GM12878 (cell line): ENCODE measurements around the gene MCOLN1. TPM values are rescaled to one million over a fixed set of nuclear protein-coding genes. Genes with fewer than 3 reads are reported as not detected.

Experiments used
- ATAC-seq: fragments of 200-7000 bp; cut with Tn5 transposase; 3 replicates; pipeline ENCODE4 v1.9.1; 2020; ENCODE audit warnings: mild to moderate bottlenecking, moderate library complexity
- BruUV-seq: library from RNA; stranded (reverse); fragments of 400-500 nt; replicated peaks from 2 replicates; lab custom pipeline; 2021; lab: Mats Ljungman, UMichigan
- CTCF ChIA-PET: fragments of 300-600 bp; sonication (Branson Sonifier 250); formaldehyde crosslinking; extraction: SDS; loops from one replicate; lab custom pipeline; 2021; ENCODE audit warnings: inconsistent platforms; lab: Yijun Ruan, JAX
- POLR2A ChIA-PET: fragments of 350-600 bp; formaldehyde crosslinking; extraction: SDS; loops from one replicate; lab custom pipeline; 2021; ENCODE audit warnings: inconsistent platforms; lab: Charles Lee
- RAD21 ChIA-PET: fragments of 300-600 bp; sonication (Branson Sonifier 250); formaldehyde crosslinking; loops from one replicate; lab custom pipeline; 2023; ENCODE audit warnings: antibody characterized with exemption; ENCODE audit not compliant: unreplicated experiment; lab: Charles Lee
- SMC1A ChIA-PET: fragments of 300-600 bp; sonication (Branson Sonifier 250); formaldehyde crosslinking; loops from one replicate; lab custom pipeline; 2023; ENCODE audit not compliant: unreplicated experiment, uncharacterized antibody; lab: Charles Lee
- DNase-seq: peaks from one replicate; pipeline ENCODE4 v3.0.0-alpha.2; 2011; ENCODE audit warnings: low read depth, low spot score
- FAIRE-seq: peaks from 3 replicates; lab custom pipeline; 2011; peaks lifted over from hg19 to GRCh38; lab: Jason Lieb, UNC
- H2AFZ ChIP-seq: 2 replicates; pipeline ENCODE4 v1.6.0; 2011; ENCODE audit warnings: low read depth, low read length, control low read depth; ENCODE audit not compliant: control insufficient read depth
- H3K27ac ChIP-seq: 2 replicates; pipeline ENCODE4 v1.5.1; 2011; ENCODE audit warnings: control low read depth; ENCODE audit not compliant: control insufficient read depth, insufficient read depth
- H3K27me3 ChIP-seq, 2 experiments: replicated peaks in 1 of 2; 2 replicates each; pipeline versions ENCODE4 v1.6.0 to v1.6.1; 2011; ENCODE audit warnings: low read length in 1 of 2; ENCODE audit not compliant: control insufficient read depth in 2 of 2, insufficient read depth in 2 of 2
- H3K36me3 ChIP-seq, 2 experiments: 2 replicates each; pipeline ENCODE4 v1.5.1; 2011; ENCODE audit warnings: low read length in 1 of 2; ENCODE audit not compliant: control insufficient read depth in 2 of 2, insufficient read depth in 2 of 2
- H3K4me1 ChIP-seq: 2 replicates; pipeline ENCODE4 v1.6.1; 2011; ENCODE audit warnings: mild to moderate bottlenecking, low read length, moderate library complexity, mixed read lengths; ENCODE audit not compliant: control insufficient read depth, insufficient read depth
- H3K4me2 ChIP-seq: 2 replicates; pipeline ENCODE4 v1.6.0; 2011; ENCODE audit warnings: control low read depth; ENCODE audit not compliant: control insufficient read depth, insufficient read depth
- H3K4me3 ChIP-seq: fragments of 200-600 bp; sonication (generic); 2 replicates; pipeline ENCODE4 v1.5.1; 2016
- H3K79me2 ChIP-seq: 2 replicates; pipeline ENCODE4 v1.6.0; 2011; ENCODE audit warnings: low read length; ENCODE audit not compliant: control insufficient read depth, insufficient read depth
- H3K9ac ChIP-seq: 2 replicates; pipeline ENCODE4 v1.8.0; 2011; ENCODE audit warnings: low read length, control low read depth, mixed read lengths; ENCODE audit not compliant: control insufficient read depth, insufficient read depth
- H3K9me3 ChIP-seq: replicated peaks from 3 replicates; pipeline ENCODE4 v1.5.1; 2011; ENCODE audit warnings: mild to moderate bottlenecking, low read length; ENCODE audit not compliant: control insufficient read depth, insufficient read depth
- H4K20me1 ChIP-seq: 2 replicates; pipeline ENCODE4 v1.6.0; 2011; ENCODE audit not compliant: control insufficient read depth, insufficient read depth
- ATF7 ChIP-seq: fragments of 450-650 bp; IDR thresholded peaks from 2 replicates; pipeline ENCODE4 v1.6.1; 2016; ENCODE audit warnings: low read depth, mild to moderate bottlenecking
- CBX3 ChIP-seq: fragments of 200-600 bp; sonication (generic); IDR thresholded peaks from 2 replicates; pipeline ENCODE4 v1.6.1; 2016; ENCODE audit warnings: low read depth, borderline replicate concordance
- CHD4 ChIP-seq: fragments of 200-600 bp; sonication (generic); IDR thresholded peaks from 2 replicates; pipeline ENCODE4 v1.6.1; 2016; ENCODE audit warnings: mild to moderate bottlenecking
- E4F1 ChIP-seq: fragments of 450-650 bp; IDR thresholded peaks from 2 replicates; pipeline ENCODE4 v1.6.1; 2018; ENCODE audit warnings: borderline replicate concordance, mild to moderate bottlenecking; ENCODE audit not compliant: partially characterized antibody
- ETV6 ChIP-seq, 2 experiments: fragments of 450-650 bp in 1 of 2; IDR thresholded peaks in 1 of 2; conservative IDR thresholded peaks in 1 of 2; 2 replicates each; pipeline ENCODE4 v1.6.1; 2014; ENCODE audit warnings: antibody characterized with exemption in 1 of 2, borderline replicate concordance in 1 of 2, low read depth in 1 of 2, mild to moderate bottlenecking in 1 of 2, moderate library complexity in 1 of 2
- EZH2 ChIP-seq: IDR thresholded peaks from 2 replicates; pipeline ENCODE4 v1.6.1; 2012; ENCODE audit warnings: low read depth, mild to moderate bottlenecking, control low read depth, inconsistent platforms, low read length, borderline replicate concordance; ENCODE audit not compliant: control insufficient read depth
- GABPA ChIP-seq: IDR thresholded peaks from 2 replicates; pipeline ENCODE4 v1.6.1; 2014; ENCODE audit warnings: antibody characterized with exemption, low read depth, mild to moderate bottlenecking, inconsistent platforms
- MTA3 ChIP-seq: IDR thresholded peaks from 2 replicates; pipeline ENCODE4 v1.6.1; 2012; ENCODE audit warnings: low read length, inconsistent platforms, borderline replicate concordance
- NR2C1 ChIP-seq: fragments of 450-650 bp; IDR thresholded peaks from 2 replicates; pipeline ENCODE4 v1.6.1; 2017; ENCODE audit warnings: antibody characterized with exemption, mild to moderate bottlenecking, moderate library complexity
- POLR2AphosphoS5 ChIP-seq: IDR thresholded peaks from 2 replicates; pipeline ENCODE4 v1.6.1; 2011; ENCODE audit warnings: mild to moderate bottlenecking, low read length, inconsistent platforms
- RCOR1 ChIP-seq: conservative IDR thresholded peaks from 2 replicates; pipeline ENCODE4 v1.6.1; 2012; ENCODE audit warnings: low read depth, low read length, improper control_type of control experiment
- TBL1XR1 ChIP-seq: IDR thresholded peaks from 2 replicates; pipeline ENCODE4 v1.6.1; 2012; ENCODE audit warnings: low read depth, low read length, improper control_type of control experiment
- WRNIP1 ChIP-seq: IDR thresholded peaks from 2 replicates; pipeline ENCODE4 v1.6.1; 2011; ENCODE audit warnings: low read depth, low read length, improper control_type of control experiment, borderline replicate concordance
- ZNF217 ChIP-seq: fragments of 450-650 bp; IDR thresholded peaks from 2 replicates; pipeline ENCODE4 v1.6.1; 2017; ENCODE audit warnings: antibody characterized with exemption, mild to moderate bottlenecking
- ZSCAN29 ChIP-seq: fragments of 450-650 bp; IDR thresholded peaks from 2 replicates; pipeline ENCODE4 v1.6.1; 2017; ENCODE audit warnings: mild to moderate bottlenecking, moderate library complexity
- WGBS: methylation state at CpG from one replicate; pipeline ENCODE4 v1.1.6; 2016; ENCODE audit warnings: low lambda C conversion rate; ENCODE audit not compliant: insufficient replicate concordance, insufficient coverage; ENCODE audit errors: missing lambda C conversion rate; 5-methylcytosine and 5-hydroxymethylcytosine counted together
- in situ Hi-C: fragments of 300-500 bp; cut with MboI; formaldehyde crosslinking; loops from 9 replicates; pipeline ENCODE4 v1.14.3; 2018; ENCODE audit warnings: mixed read lengths
- intact Hi-C: fragments of 100-400 bp; cut with micrococcal nuclease; formaldehyde crosslinking; loops from one replicate; pipeline ENCODE4 v1.14.2; 2022; ENCODE audit not compliant: unreplicated experiment
- polyA plus RNA-seq, 11 experiments: library from polyadenylated mRNA; depleted of rRNA in 4 of 11; unstranded in 6 of 11; stranded (reverse) in 5 of 11; fragments of >200 nt; fragmentation: Nextera tagmentation in 4 of 11; fragmentation: Illumina TruSeq in 1 of 11; extraction: Ambion mirVana in 4 of 11; extraction: Trizol in 1 of 11; gene quantifications; 1 replicate in 1 of 11; 2 replicates in 10 of 11; pipeline versions ENCODE4 v1.2.1 to v1.2.3, GENCODE V29; 2011 to 2016; ENCODE audit warnings: inconsistent platforms in 2 of 11, missing spikeins in 2 of 11, low read depth in 1 of 11
- total RNA-seq, 4 experiments: library from RNA; depleted of rRNA in 3 of 4; stranded (reverse); fragments of >200 nt in 3 of 4; fragmentation: Illumina TruSeq in 1 of 4; extraction: Trizol in 1 of 4; gene quantifications; 2 replicates each; pipeline versions ENCODE4 v1.2.1 to v1.2.3, GENCODE V29; 2013 to 2021
- TF ChIP-seq, protein P1 (sequence below): fragments of 450-650 bp; IDR thresholded peaks from 2 replicates; pipeline ENCODE4 v1.6.1; 2016; ENCODE audit warnings: mild to moderate bottlenecking

MCOLN1 gene
- total and polyA plus RNA-seq, 10 of the 15 experiments (the other 5 are each of a cell fraction or from before 2014, with no cell fraction given) = 0.42 to 15.6 (median 4.9) TPM

DNA sequence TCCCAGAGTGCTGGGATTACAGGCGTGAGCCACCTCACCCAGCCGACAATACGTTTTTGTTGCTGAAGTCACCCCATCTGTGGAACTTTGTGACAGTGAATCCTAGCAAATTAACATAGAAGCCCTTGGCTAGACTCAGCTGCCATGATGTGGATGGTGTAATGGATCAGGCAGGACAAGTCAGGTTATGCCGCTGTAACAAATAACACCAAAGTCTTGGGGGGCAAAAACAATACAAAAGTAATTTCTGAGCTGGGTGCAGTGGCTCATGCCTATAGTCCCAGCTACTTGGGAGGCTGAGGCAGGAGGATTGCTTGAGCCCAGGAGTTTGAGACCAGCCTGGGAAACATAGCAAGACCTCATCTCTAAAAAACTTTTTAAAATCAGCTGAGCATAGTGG, 42.4 kb downstream of the MCOLN1 start:
- CTCF ChIA-PET = interaction anchor here (0.7 to 2.4 kb wide), 5 partner anchors 16 to 269 kb away, joined by 3 to 7 read pairs (median 3); partner anchors contain the start of gene TRAPPC5
- RAD21 ChIA-PET = interaction anchor here (0.6 kb wide), 1 partner anchor 43 kb away, joined by 3 read pairs; no protein-coding TSS in a partner anchor
- Histone ChIP-seq H3K27me3 (no peaks in the 10 kb centered on the region), H2AFZ (no peak overlapping the region), H3K9me3 (no peaks in the 10 kb centered on the region; the same call in 2 of the 3 replicates), H3K9ac (no peak overlapping the region), H4K20me1 (no peaks in the 10 kb centered on the region), H3K36me3 (peaks cover 0 to 5% of the 10 kb centered on the region in 2 experiments; a peak in 1 of 4 replicates), H3K4me1 (no peaks in the 10 kb centered on the region), H3K79me2 (no peaks in the 10 kb centered on the region), H3K27ac (no peak overlapping the region), H3K4me3 (no peak overlapping the region), H3K4me2 (no peak overlapping the region)
- DNase-seq (no peak), FAIRE-seq (no peak), ATAC-seq (no peak)
- TF ChIP-seq RCOR1 (no peak), GABPA (no peak), ZSCAN29 (no peak), ETV6 (conservative IDR thresholded peaks at IDR 0.05 in 1 of 2, IDR thresholded peaks at IDR 0.05 in 1 of 2; ENCODE audit: borderline replicate concordance in 1 of 2, low read depth in 1 of 2) (no peak), MTA3 (no peak), EZH2 (no peak), POLR2AphosphoS5 (no peak), WRNIP1 (no peak), CBX3 (no peak), E4F1 (no peak), TBL1XR1 (no peak), ZNF217 (no peak), ATF7 (no peak), CHD4 (no peak), NR2C1 (no peak)
- TF ChIP-seq, protein P1, sequence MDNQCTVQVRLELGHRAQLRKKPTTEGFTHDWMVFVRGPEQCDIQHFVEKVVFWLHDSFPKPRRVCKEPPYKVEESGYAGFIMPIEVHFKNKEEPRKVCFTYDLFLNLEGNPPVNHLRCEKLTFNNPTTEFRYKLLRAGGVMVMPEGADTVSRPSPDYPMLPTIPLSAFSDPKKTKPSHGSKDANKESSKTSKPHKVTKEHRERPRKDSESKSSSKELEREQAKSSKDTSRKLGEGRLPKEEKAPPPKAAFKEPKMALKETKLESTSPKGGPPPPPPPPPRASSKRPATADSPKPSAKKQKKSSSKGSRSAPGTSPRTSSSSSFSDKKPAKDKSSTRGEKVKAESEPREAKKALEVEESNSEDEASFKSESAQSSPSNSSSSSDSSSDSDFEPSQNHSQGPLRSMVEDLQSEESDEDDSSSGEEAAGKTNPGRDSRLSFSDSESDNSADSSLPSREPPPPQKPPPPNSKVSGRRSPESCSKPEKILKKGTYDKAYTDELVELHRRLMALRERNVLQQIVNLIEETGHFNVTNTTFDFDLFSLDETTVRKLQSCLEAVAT = no peak
- SMC1A ChIA-PET = no interaction called here
- in situ Hi-C loops (loop anchor here (5.0 kb wide), 2 partner anchors 117 to 237 kb away; partner anchors contain the start of gene TRAPPC5), intact Hi-C loops (no loop called here)
- 80% methylated on average over 4 of the region's 4 CpGs for WGBS
- no TSS peak for BruUV-seq
- POLR2A ChIA-PET = no interaction called here
